Uterus (tissue), 2 donors: ENCODE results near the gene RAB3IL1.

Experiments used
- POLR2A ChIP-seq, 2 donors: fragments of 450-650 bp; IDR thresholded peaks; one replicate each; pipeline ENCODE4 v1.6.1; 2016; ENCODE audit warnings: antibody characterized with exemption in 2 of 2, mild to moderate bottlenecking in 1 of 2, moderate library complexity in 1 of 2
- TF ChIP-seq, protein P1 (sequence below), 4 experiments: fragments of 200-600 bp in 2 of 4; fragments of 450-650 bp in 2 of 4; sonication (generic) in 2 of 4; IDR thresholded peaks; one replicate each; pipeline ENCODE4 v1.5.1; 2016 to 2019; ENCODE audit warnings: antibody characterized with exemption in 4 of 4, mild to moderate bottlenecking in 2 of 4, moderate library complexity in 1 of 4

GRCh38 chr11:61963016-61963281 is 45.6 kb upstream of the RAB3IL1 start:
- TF ChIP-seq, protein P1, sequence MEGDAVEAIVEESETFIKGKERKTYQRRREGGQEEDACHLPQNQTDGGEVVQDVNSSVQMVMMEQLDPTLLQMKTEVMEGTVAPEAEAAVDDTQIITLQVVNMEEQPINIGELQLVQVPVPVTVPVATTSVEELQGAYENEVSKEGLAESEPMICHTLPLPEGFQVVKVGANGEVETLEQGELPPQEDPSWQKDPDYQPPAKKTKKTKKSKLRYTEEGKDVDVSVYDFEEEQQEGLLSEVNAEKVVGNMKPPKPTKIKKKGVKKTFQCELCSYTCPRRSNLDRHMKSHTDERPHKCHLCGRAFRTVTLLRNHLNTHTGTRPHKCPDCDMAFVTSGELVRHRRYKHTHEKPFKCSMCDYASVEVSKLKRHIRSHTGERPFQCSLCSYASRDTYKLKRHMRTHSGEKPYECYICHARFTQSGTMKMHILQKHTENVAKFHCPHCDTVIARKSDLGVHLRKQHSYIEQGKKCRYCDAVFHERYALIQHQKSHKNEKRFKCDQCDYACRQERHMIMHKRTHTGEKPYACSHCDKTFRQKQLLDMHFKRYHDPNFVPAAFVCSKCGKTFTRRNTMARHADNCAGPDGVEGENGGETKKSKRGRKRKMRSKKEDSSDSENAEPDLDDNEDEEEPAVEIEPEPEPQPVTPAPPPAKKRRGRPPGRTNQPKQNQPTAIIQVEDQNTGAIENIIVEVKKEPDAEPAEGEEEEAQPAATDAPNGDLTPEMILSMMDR (IDR thresholded peaks at IDR 0.05), result no peak
- no peak for TF ChIP-seq POLR2A (IDR thresholded peaks at IDR 0.05)
